GM12878 (cell line): ENCODE measurements around the gene MLST8. TPM values are rescaled to one million over a fixed set of nuclear protein-coding genes. Genes with fewer than 3 reads are reported as not detected.

Experiments used
- ATAC-seq: fragments of 200-7000 bp; cut with Tn5 transposase; 3 replicates; pipeline ENCODE4 v1.9.1; 2020; ENCODE audit warnings: mild to moderate bottlenecking, moderate library complexity
- BruUV-seq: library from RNA; stranded (reverse); fragments of 400-500 nt; replicated peaks from 2 replicates; lab custom pipeline; 2021; lab: Mats Ljungman, UMichigan
- CTCF ChIA-PET: fragments of 300-600 bp; sonication (Branson Sonifier 250); formaldehyde crosslinking; extraction: SDS; loops from one replicate; lab custom pipeline; 2021; ENCODE audit warnings: inconsistent platforms; lab: Yijun Ruan, JAX
- POLR2A ChIA-PET: fragments of 350-600 bp; formaldehyde crosslinking; extraction: SDS; loops from one replicate; lab custom pipeline; 2021; ENCODE audit warnings: inconsistent platforms; lab: Charles Lee
- RAD21 ChIA-PET: fragments of 300-600 bp; sonication (Branson Sonifier 250); formaldehyde crosslinking; loops from one replicate; lab custom pipeline; 2023; ENCODE audit warnings: antibody characterized with exemption; ENCODE audit not compliant: unreplicated experiment; lab: Charles Lee
- SMC1A ChIA-PET: fragments of 300-600 bp; sonication (Branson Sonifier 250); formaldehyde crosslinking; loops from one replicate; lab custom pipeline; 2023; ENCODE audit not compliant: unreplicated experiment, uncharacterized antibody; lab: Charles Lee
- DNase-seq: peaks from one replicate; pipeline ENCODE4 v3.0.0-alpha.2; 2011; ENCODE audit warnings: low read depth, low spot score
- FAIRE-seq: peaks from 3 replicates; lab custom pipeline; 2011; peaks lifted over from hg19 to GRCh38; lab: Jason Lieb, UNC
- H2AFZ ChIP-seq: 2 replicates; pipeline ENCODE4 v1.6.0; 2011; ENCODE audit warnings: low read depth, low read length, control low read depth; ENCODE audit not compliant: control insufficient read depth
- H3K27ac ChIP-seq: 2 replicates; pipeline ENCODE4 v1.5.1; 2011; ENCODE audit warnings: control low read depth; ENCODE audit not compliant: control insufficient read depth, insufficient read depth
- H3K27me3 ChIP-seq, 2 experiments: replicated peaks in 1 of 2; 2 replicates each; pipeline versions ENCODE4 v1.6.0 to v1.6.1; 2011; ENCODE audit warnings: low read length in 1 of 2; ENCODE audit not compliant: control insufficient read depth in 2 of 2, insufficient read depth in 2 of 2
- H3K36me3 ChIP-seq, 2 experiments: 2 replicates each; pipeline ENCODE4 v1.5.1; 2011; ENCODE audit warnings: low read length in 1 of 2; ENCODE audit not compliant: control insufficient read depth in 2 of 2, insufficient read depth in 2 of 2
- H3K4me1 ChIP-seq: 2 replicates; pipeline ENCODE4 v1.6.1; 2011; ENCODE audit warnings: mild to moderate bottlenecking, low read length, moderate library complexity, mixed read lengths; ENCODE audit not compliant: control insufficient read depth, insufficient read depth
- H3K4me2 ChIP-seq: 2 replicates; pipeline ENCODE4 v1.6.0; 2011; ENCODE audit warnings: control low read depth; ENCODE audit not compliant: control insufficient read depth, insufficient read depth
- H3K4me3 ChIP-seq: fragments of 200-600 bp; sonication (generic); 2 replicates; pipeline ENCODE4 v1.5.1; 2016
- H3K79me2 ChIP-seq: 2 replicates; pipeline ENCODE4 v1.6.0; 2011; ENCODE audit warnings: low read length; ENCODE audit not compliant: control insufficient read depth, insufficient read depth
- H3K9ac ChIP-seq: 2 replicates; pipeline ENCODE4 v1.8.0; 2011; ENCODE audit warnings: low read length, control low read depth, mixed read lengths; ENCODE audit not compliant: control insufficient read depth, insufficient read depth
- H3K9me3 ChIP-seq: replicated peaks from 3 replicates; pipeline ENCODE4 v1.5.1; 2011; ENCODE audit warnings: mild to moderate bottlenecking, low read length; ENCODE audit not compliant: control insufficient read depth, insufficient read depth
- H4K20me1 ChIP-seq: 2 replicates; pipeline ENCODE4 v1.6.0; 2011; ENCODE audit not compliant: control insufficient read depth, insufficient read depth
- ASH2L ChIP-seq: fragments of 300-600, 200-600 bp; sonication (generic); IDR thresholded peaks from 2 replicates; pipeline ENCODE4 v1.6.1; 2017; ENCODE audit warnings: low read depth, mild to moderate bottlenecking, borderline replicate concordance
- BRCA1 ChIP-seq: IDR thresholded peaks from 2 replicates; pipeline ENCODE4 v1.6.1; 2011; ENCODE audit warnings: low read depth, low read length, improper control_type of control experiment
- CEBPB ChIP-seq, 2 experiments: fragments of 150-350 bp in 1 of 2; IDR thresholded peaks; 2 replicates each; pipeline ENCODE4 v1.6.1; 2012 to 2014; ENCODE audit warnings: low read depth in 2 of 2, low read length in 2 of 2, borderline replicate concordance in 1 of 2, inconsistent platforms in 1 of 2
- FOXM1 ChIP-seq: IDR thresholded peaks from 2 replicates; pipeline ENCODE4 v1.6.1; 2012; ENCODE audit warnings: low read depth, mild to moderate bottlenecking, inconsistent platforms, low read length, moderate library complexity
- HDAC6 ChIP-seq: fragments of 200-600 bp; sonication (generic); IDR thresholded peaks from one replicate; pipeline ENCODE4 v1.8.0; 2017; ENCODE audit warnings: antibody characterized with exemption; ENCODE audit not compliant: unreplicated experiment
- HDGF ChIP-seq: fragments of 450-650 bp; IDR thresholded peaks from 2 replicates; pipeline ENCODE4 v1.6.1; 2016; ENCODE audit warnings: antibody characterized with exemption
- NFIC ChIP-seq: IDR thresholded peaks from 2 replicates; pipeline ENCODE4 v1.6.1; 2012; ENCODE audit warnings: low read depth, mild to moderate bottlenecking, inconsistent platforms, low read length, moderate library complexity
- NFXL1 ChIP-seq: fragments of 450-650 bp; IDR thresholded peaks from 2 replicates; pipeline ENCODE4 v1.6.1; 2017; ENCODE audit warnings: antibody characterized with exemption, mild to moderate bottlenecking, borderline replicate concordance
- SMAD1 ChIP-seq: fragments of 450-650 bp; IDR thresholded peaks from 2 replicates; pipeline ENCODE4 v1.6.1; 2018; ENCODE audit warnings: mild to moderate bottlenecking, low read depth; ENCODE audit not compliant: partially characterized antibody
- SMARCA5 ChIP-seq: fragments of 450-650 bp; IDR thresholded peaks from 2 replicates; pipeline ENCODE4 v1.6.1; 2017; ENCODE audit warnings: mild to moderate bottlenecking
- SPI1 ChIP-seq: IDR thresholded peaks from 2 replicates; pipeline ENCODE4 v1.6.1; 2011; ENCODE audit warnings: low read depth, mild to moderate bottlenecking, low read length, moderate library complexity, borderline replicate concordance; ENCODE audit not compliant: insufficient read depth
- SUPT20H ChIP-seq: IDR thresholded peaks from 2 replicates; pipeline ENCODE4 v1.6.1; 2011; ENCODE audit warnings: low read depth, mild to moderate bottlenecking, low read length, moderate library complexity, borderline replicate concordance; ENCODE audit not compliant: control insufficient read depth
- WGBS: methylation state at CpG from one replicate; pipeline ENCODE4 v1.1.6; 2016; ENCODE audit warnings: low lambda C conversion rate; ENCODE audit not compliant: insufficient replicate concordance, insufficient coverage; ENCODE audit errors: missing lambda C conversion rate; 5-methylcytosine and 5-hydroxymethylcytosine counted together
- in situ Hi-C: fragments of 300-500 bp; cut with MboI; formaldehyde crosslinking; loops from 9 replicates; pipeline ENCODE4 v1.14.3; 2018; ENCODE audit warnings: mixed read lengths
- intact Hi-C: fragments of 100-400 bp; cut with micrococcal nuclease; formaldehyde crosslinking; loops from one replicate; pipeline ENCODE4 v1.14.2; 2022; ENCODE audit not compliant: unreplicated experiment
- polyA plus RNA-seq, 11 experiments: library from polyadenylated mRNA; depleted of rRNA in 4 of 11; unstranded in 6 of 11; stranded (reverse) in 5 of 11; fragments of >200 nt; fragmentation: Nextera tagmentation in 4 of 11; fragmentation: Illumina TruSeq in 1 of 11; extraction: Ambion mirVana in 4 of 11; extraction: Trizol in 1 of 11; gene quantifications; 1 replicate in 1 of 11; 2 replicates in 10 of 11; pipeline versions ENCODE4 v1.2.1 to v1.2.3, GENCODE V29; 2011 to 2016; ENCODE audit warnings: inconsistent platforms in 2 of 11, missing spikeins in 2 of 11, low read depth in 1 of 11
- total RNA-seq, 4 experiments: library from RNA; depleted of rRNA in 3 of 4; stranded (reverse); fragments of >200 nt in 3 of 4; fragmentation: Illumina TruSeq in 1 of 4; extraction: Trizol in 1 of 4; gene quantifications; 2 replicates each; pipeline versions ENCODE4 v1.2.1 to v1.2.3, GENCODE V29; 2013 to 2021
- TF ChIP-seq, protein P1 (sequence below): fragments of 450-650 bp; IDR thresholded peaks from 2 replicates; pipeline ENCODE4 v1.6.1; 2017; ENCODE audit warnings: antibody characterized with exemption, mild to moderate bottlenecking, moderate library complexity
- TF ChIP-seq, protein P2 (sequence below): IDR thresholded peaks from 2 replicates; pipeline ENCODE4 v1.6.1; 2012; ENCODE audit warnings: low read depth, low read length, improper control_type of control experiment
- TF ChIP-seq, protein P3 (sequence below): IDR thresholded peaks from 2 replicates; pipeline ENCODE4 v1.6.1; 2011; ENCODE audit warnings: mild to moderate bottlenecking, low read depth, low read length, moderate library complexity; ENCODE audit not compliant: insufficient replicate concordance
- TF ChIP-seq, protein P4 (sequence below): fragments of 150-350 bp; IDR thresholded peaks from 2 replicates; pipeline ENCODE4 v1.6.1; 2014; ENCODE audit warnings: mild to moderate bottlenecking, low read depth, low read length
- TF ChIP-seq, protein P5 (sequence below): fragments of 450-650 bp; IDR thresholded peaks from 2 replicates; pipeline ENCODE4 v1.6.1; 2017; ENCODE audit warnings: borderline replicate concordance

Gene MLST8
- total and polyA plus RNA-seq, 10 of the 15 experiments (the other 5 are each of a cell fraction or from before 2014, with no cell fraction given): 1.0 to 114 (median 64.2) TPM

DNA sequence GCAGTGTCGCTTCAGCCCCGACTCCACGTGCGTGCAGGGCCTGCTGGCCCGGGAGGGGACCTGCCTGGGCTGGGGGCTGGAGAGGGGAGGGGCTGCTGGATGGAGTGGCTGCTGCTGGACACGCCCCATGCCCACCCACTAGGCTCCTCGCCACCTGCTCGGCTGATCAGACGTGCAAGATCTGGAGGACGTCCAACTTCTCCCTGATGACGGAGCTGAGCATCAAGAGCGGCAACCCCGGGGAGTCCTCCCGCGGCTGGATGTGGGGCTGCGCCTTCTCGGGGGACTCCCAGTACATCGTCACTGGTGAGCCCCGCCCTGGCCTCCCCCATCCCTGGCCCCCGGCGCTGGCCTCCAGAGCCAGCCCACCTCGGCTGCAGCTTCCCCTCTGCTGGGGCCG lies 3.1 kb downstream of the MLST8 start:
- no TSS peak for BruUV-seq
- CTCF ChIA-PET: no interaction called here
- no peak for TF ChIP-seq NFXL1
- TF ChIP-seq HDGF: no peak
- no peak for TF ChIP-seq SMAD1
- TF ChIP-seq, protein P1, sequence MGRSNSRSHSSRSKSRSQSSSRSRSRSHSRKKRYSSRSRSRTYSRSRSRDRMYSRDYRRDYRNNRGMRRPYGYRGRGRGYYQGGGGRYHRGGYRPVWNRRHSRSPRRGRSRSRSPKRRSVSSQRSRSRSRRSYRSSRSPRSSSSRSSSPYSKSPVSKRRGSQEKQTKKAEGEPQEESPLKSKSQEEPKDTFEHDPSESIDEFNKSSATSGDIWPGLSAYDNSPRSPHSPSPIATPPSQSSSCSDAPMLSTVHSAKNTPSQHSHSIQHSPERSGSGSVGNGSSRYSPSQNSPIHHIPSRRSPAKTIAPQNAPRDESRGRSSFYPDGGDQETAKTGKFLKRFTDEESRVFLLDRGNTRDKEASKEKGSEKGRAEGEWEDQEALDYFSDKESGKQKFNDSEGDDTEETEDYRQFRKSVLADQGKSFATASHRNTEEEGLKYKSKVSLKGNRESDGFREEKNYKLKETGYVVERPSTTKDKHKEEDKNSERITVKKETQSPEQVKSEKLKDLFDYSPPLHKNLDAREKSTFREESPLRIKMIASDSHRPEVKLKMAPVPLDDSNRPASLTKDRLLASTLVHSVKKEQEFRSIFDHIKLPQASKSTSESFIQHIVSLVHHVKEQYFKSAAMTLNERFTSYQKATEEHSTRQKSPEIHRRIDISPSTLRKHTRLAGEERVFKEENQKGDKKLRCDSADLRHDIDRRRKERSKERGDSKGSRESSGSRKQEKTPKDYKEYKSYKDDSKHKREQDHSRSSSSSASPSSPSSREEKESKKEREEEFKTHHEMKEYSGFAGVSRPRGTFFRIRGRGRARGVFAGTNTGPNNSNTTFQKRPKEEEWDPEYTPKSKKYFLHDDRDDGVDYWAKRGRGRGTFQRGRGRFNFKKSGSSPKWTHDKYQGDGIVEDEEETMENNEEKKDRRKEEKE: no peak
- TF ChIP-seq, protein P2, sequence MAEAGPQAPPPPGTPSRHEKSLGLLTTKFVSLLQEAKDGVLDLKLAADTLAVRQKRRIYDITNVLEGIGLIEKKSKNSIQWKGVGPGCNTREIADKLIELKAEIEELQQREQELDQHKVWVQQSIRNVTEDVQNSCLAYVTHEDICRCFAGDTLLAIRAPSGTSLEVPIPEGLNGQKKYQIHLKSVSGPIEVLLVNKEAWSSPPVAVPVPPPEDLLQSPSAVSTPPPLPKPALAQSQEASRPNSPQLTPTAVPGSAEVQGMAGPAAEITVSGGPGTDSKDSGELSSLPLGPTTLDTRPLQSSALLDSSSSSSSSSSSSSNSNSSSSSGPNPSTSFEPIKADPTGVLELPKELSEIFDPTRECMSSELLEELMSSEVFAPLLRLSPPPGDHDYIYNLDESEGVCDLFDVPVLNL: no peak
- TF ChIP-seq SMARCA5: no peak
- TF ChIP-seq BRCA1: no peak
- no peak for TF ChIP-seq CEBPB (IDR thresholded peaks at IDR 0.05; ENCODE audit: borderline replicate concordance in 1 of 2, low read depth in 2 of 2, low read length in 2 of 2)
- TF ChIP-seq NFIC: no peak
- TF ChIP-seq, protein P3, sequence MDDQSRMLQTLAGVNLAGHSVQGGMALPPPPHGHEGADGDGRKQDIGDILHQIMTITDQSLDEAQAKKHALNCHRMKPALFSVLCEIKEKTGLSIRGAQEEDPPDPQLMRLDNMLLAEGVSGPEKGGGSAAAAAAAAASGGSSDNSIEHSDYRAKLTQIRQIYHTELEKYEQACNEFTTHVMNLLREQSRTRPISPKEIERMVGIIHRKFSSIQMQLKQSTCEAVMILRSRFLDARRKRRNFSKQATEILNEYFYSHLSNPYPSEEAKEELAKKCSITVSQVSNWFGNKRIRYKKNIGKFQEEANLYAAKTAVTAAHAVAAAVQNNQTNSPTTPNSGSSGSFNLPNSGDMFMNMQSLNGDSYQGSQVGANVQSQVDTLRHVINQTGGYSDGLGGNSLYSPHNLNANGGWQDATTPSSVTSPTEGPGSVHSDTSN: no peak
- TF ChIP-seq, protein P4, sequence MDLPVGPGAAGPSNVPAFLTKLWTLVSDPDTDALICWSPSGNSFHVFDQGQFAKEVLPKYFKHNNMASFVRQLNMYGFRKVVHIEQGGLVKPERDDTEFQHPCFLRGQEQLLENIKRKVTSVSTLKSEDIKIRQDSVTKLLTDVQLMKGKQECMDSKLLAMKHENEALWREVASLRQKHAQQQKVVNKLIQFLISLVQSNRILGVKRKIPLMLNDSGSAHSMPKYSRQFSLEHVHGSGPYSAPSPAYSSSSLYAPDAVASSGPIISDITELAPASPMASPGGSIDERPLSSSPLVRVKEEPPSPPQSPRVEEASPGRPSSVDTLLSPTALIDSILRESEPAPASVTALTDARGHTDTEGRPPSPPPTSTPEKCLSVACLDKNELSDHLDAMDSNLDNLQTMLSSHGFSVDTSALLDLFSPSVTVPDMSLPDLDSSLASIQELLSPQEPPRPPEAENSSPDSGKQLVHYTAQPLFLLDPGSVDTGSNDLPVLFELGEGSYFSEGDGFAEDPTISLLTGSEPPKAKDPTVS: no peak
- TF ChIP-seq FOXM1: no peak
- TF ChIP-seq, protein P5, sequence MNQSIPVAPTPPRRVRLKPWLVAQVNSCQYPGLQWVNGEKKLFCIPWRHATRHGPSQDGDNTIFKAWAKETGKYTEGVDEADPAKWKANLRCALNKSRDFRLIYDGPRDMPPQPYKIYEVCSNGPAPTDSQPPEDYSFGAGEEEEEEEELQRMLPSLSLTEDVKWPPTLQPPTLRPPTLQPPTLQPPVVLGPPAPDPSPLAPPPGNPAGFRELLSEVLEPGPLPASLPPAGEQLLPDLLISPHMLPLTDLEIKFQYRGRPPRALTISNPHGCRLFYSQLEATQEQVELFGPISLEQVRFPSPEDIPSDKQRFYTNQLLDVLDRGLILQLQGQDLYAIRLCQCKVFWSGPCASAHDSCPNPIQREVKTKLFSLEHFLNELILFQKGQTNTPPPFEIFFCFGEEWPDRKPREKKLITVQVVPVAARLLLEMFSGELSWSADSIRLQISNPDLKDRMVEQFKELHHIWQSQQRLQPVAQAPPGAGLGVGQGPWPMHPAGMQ: no peak
- no peak for TF ChIP-seq SPI1
- no peak for TF ChIP-seq ASH2L
- no peak for TF ChIP-seq SUPT20H
- no peak for TF ChIP-seq HDAC6

More for the DNA sequence above, 3.1 kb downstream of the MLST8 start:
- ChIA-PET RAD21 (no interaction called here), POLR2A (no interaction called here), SMC1A (no interaction called here)
- Histone ChIP-seq H2AFZ (no peak overlapping the region), H3K27me3 (no peaks in the 10 kb centered on the region), H3K4me2 (no peak overlapping the region), H3K4me1 (peaks cover 6% of the 10 kb centered on the region; the same call in 1 of the 2 replicates), H4K20me1 (no peaks in the 10 kb centered on the region), H3K36me3 (peaks cover 8 to 19% of the 10 kb centered on the region in 2 experiments; a peak in 3 of 4 replicates), H3K9me3 (no peaks in the 10 kb centered on the region), H3K27ac (no peak overlapping the region), H3K79me2 (peaks cover 24% of the 10 kb centered on the region), H3K9ac (no peak overlapping the region), H3K4me3 (no peak overlapping the region)
- 96% methylated on average over 22 of the region's 23 CpGs for WGBS
- intact Hi-C loops: loop anchor here (5.0 kb wide), 1 partner anchor 44 kb away; the partner anchor contains the start of gene ECI1
- in situ Hi-C loops: no loop called here
- ATAC-seq: no peak
- no peak for DNase-seq
- FAIRE-seq: no peak
